Left lung (tissue), 10 donors: Measurements from ENCODE around the gene ADAM12. TPM values are rescaled to one million over a fixed set of nuclear protein-coding genes. Genes with fewer than 3 reads are reported as not detected.
"Not testable (repeated sequence)": the region's sequence is repeated elsewhere in the genome, so short reads cannot be mapped to it uniquely, and the experiment has no call there.

Experiments
- ATAC-seq: fragments of 200-7000 bp; cut with Tn5 transposase; one replicate; pipeline ENCODE4 v1.9.1; 2020; ENCODE audit warnings: moderate library complexity
- DNase-seq, 4 donors: peaks; one replicate each; pipeline ENCODE4 v3.0.0-alpha.2; 2013 to 2020
- H3K27ac ChIP-seq, 2 donors: fragments of 200-600 bp; sonication (generic) in 1 of 2; one replicate each; pipeline versions ENCODE4 v1.5.0 to v1.8.0; 2020 to 2021
- H3K27me3 ChIP-seq, 2 donors: fragments of 200-600 bp; sonication (generic) in 1 of 2; one replicate each; pipeline versions ENCODE4 v1.5.0 to v1.8.0; 2020 to 2021
- H3K36me3 ChIP-seq, 2 donors: fragments of 200-600 bp; sonication (generic) in 1 of 2; one replicate each; pipeline versions ENCODE4 v1.5.0 to v1.8.0; 2020 to 2021
- H3K4me1 ChIP-seq, 2 donors: fragments of 200-600 bp; one replicate each; pipeline ENCODE4 v1.8.0; 2021
- H3K4me3 ChIP-seq, 2 donors: fragments of 200-600 bp; sonication (generic) in 1 of 2; one replicate each; pipeline versions ENCODE4 v1.5.0 to v1.8.0; 2020 to 2021; ENCODE audit warnings: mild to moderate bottlenecking in 1 of 2
- H3K9me3 ChIP-seq, 2 donors: fragments of 200-600 bp; sonication (generic) in 1 of 2; one replicate each; pipeline versions ENCODE4 v1.5.0 to v1.8.0; 2020 to 2021
- CTCF ChIP-seq, 2 donors: fragments of 200-600 bp; sonication (generic) in 1 of 2; IDR thresholded peaks; one replicate each; pipeline versions ENCODE4 v1.5.0 to v1.8.0; 2021; ENCODE audit warnings: antibody characterized with exemption in 2 of 2
- intact Hi-C, 2 donors: fragments of 100-400 bp; cut with DNase I; formaldehyde crosslinking; loops; one replicate each; pipeline versions ENCODE4 v1.11.2 to v1.14.2; 2022
- polyA plus RNA-seq, 6 donors: library from polyadenylated mRNA; unstranded; fragments of 120-200 nt; gene quantifications; one replicate each; pipeline ENCODE4 v1.2.1, GENCODE V29; 2013; ENCODE audit not compliant: insufficient read length in 6 of 6
- total RNA-seq, 2 donors: library from RNA; stranded (reverse); fragmentation: NEBNext Ultra II Directional; extraction: Animal tissue kit (Norgen Biotek cat#: 25700); gene quantifications; one replicate each; pipeline ENCODE4 v1.2.1, GENCODE V29; 2021
- donor health status: DM: no; HTN: yes; CAD: no.
- donor health status: DM: no; HTN: no; CAD: no.

ADAM12 gene
- total and polyA plus RNA-seq, 8 donors = 2.6 to 22.4 (median 10.7) TPM

- intact Hi-C loops = loop anchor here in 1 of 2 donors (10.0 kb wide), 1 partner anchor 396 kb away; no protein-coding TSS in a partner anchor
- DNase-seq = no peak
- no peak overlapping the region for H3K27ac ChIP-seq
- TF ChIP-seq CTCF (IDR thresholded peaks at IDR 0.05) = no peak
- peaks cover 0 to 2% of the 10 kb centered on the region in 2 donors for H3K9me3 ChIP-seq
- peaks cover 0 to 1% of the 10 kb centered on the region in 2 donors for H3K27me3 ChIP-seq
- no peak for ATAC-seq
- H3K36me3 ChIP-seq = no peaks in the 10 kb centered on the region
- no peak overlapping the region for H3K4me3 ChIP-seq
- H3K4me1 ChIP-seq = no peaks in the 10 kb centered on the region
Measured at GRCh38 chr10:126380352-126381076, 7.8 kb downstream of the ADAM12 start.

GRCh38 chr10:126379166-126379565 is 9.1 kb downstream of the ADAM12 start:
- H3K27me3 ChIP-seq, ATAC-seq, H3K9me3 ChIP-seq, H3K4me3 ChIP-seq, intact Hi-C loops, H3K36me3 ChIP-seq, H3K4me1 ChIP-seq, H3K27ac ChIP-seq, DNase-seq: not testable (repeated sequence)

GRCh38 chr10:126376956-126377355 is 11.3 kb downstream of the ADAM12 start:
- ATAC-seq (no peak), DNase-seq (no peak)
- TF ChIP-seq CTCF (IDR thresholded peaks at IDR 0.05) = no peak
- H3K27ac ChIP-seq = no peak overlapping the region
- no peaks in the 10 kb centered on the region for H3K4me1 ChIP-seq
- H3K9me3 ChIP-seq = peaks cover 0 to 6% of the 10 kb centered on the region in 2 donors
- intact Hi-C loops = no loop called here
- H3K4me3 ChIP-seq = no peak overlapping the region
- H3K27me3 ChIP-seq = no peaks in the 10 kb centered on the region
- H3K36me3 ChIP-seq = no peaks in the 10 kb centered on the region

- Histone ChIP-seq H3K27me3 (no peaks in the 10 kb centered on the region), H3K4me1 (no peaks in the 10 kb centered on the region), H3K4me3 (no peak overlapping the region), H3K9me3 (peaks cover 0 to 6% of the 10 kb centered on the region in 2 donors), H3K36me3 (no peaks in the 10 kb centered on the region), H3K27ac (no peak overlapping the region)
- TF ChIP-seq CTCF (IDR thresholded peaks at IDR 0.05) = no peak
- intact Hi-C loops = no loop called here
- ATAC-seq (no peak), DNase-seq (no peak)
Measured at GRCh38 chr10:126375926-126376554, 12.2 kb downstream of the ADAM12 start.

- TF ChIP-seq CTCF (IDR thresholded peaks at IDR 0.05) = no peak
- Histone ChIP-seq H3K4me3 (no peak overlapping the region), H3K9me3 (peaks cover 0 to 6% of the 10 kb centered on the region in 2 donors), H3K27me3 (no peaks in the 10 kb centered on the region), H3K4me1 (no peaks in the 10 kb centered on the region), H3K36me3 (no peaks in the 10 kb centered on the region), H3K27ac (no peak overlapping the region)
- ATAC-seq (no peak), DNase-seq (no peak)
- intact Hi-C loops = no loop called here
Measured at GRCh38 chr10:126375299-126375698, 13.0 kb downstream of the ADAM12 start.
